WTC11 (cell line): ENCODE results near the gene GMEB2.

ENCODE experiments used
- CTCF ChIP-seq: fragments of 200-600 bp; IDR thresholded peaks from 2 replicates; pipeline ENCODE4 v1.8.0; 2022; ENCODE audit warnings: antibody characterized with exemption
- ELF4 ChIP-seq: sonication (generic); formaldehyde crosslinking; IDR thresholded peaks from 2 replicates; pipeline ENCODE4 v1.8.1; 2022; ENCODE audit warnings: low read depth, mild to moderate bottlenecking, moderate library complexity, missing genetic modification reagents
- FOXP1 ChIP-seq: sonication (generic); formaldehyde crosslinking; IDR thresholded peaks from 2 replicates; pipeline ENCODE4 v1.8.0; 2022; ENCODE audit warnings: missing genetic modification reagents, mild to moderate bottlenecking, moderate library complexity, borderline replicate concordance
- TF ChIP-seq, protein P1 (sequence below): sonication (generic); formaldehyde crosslinking; IDR thresholded peaks from 2 replicates; pipeline ENCODE4 v1.8.1; 2023; ENCODE audit warnings: mild to moderate bottlenecking, missing genetic modification reagents, moderate library complexity

DNA sequence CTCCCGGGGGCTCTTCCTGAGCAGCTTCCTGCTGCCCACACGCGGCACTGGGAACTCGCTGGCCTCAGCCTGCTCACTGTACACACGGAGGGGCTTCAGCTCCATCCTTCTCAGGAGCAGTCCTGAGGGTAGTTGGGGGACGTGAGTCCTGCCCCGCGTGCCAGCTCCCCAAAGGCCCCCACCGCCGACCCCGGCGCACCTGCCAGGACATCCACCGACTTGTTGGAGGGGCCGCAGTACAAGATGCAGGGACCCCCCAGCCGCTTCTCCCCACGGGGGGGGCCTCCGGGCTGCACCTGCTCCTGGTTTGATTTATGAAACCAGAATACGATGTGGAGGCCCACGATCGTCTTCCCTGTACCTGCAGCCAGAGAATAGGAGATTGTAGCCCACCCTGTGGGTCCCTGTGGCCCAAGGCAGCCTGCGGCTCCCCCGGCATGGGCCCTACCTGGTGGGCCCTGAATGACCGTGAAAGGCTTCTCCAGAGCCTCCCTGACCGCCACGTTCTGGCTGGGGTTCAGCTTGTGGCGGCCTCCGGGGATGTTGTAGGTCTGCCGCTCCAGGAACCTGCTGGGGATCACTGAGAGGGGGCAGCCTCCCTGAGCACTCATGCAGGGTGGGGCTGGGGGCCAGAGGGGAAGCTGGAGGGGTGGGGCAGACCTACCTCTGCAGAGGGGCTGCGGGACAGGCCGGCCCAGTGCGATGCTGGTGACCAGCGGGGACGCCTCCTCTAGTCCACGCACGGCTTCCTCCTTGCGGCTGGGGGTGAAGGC, 65.1 kb downstream of the GMEB2 start:
- TF ChIP-seq CTCF (no peak), ELF4 (no peak), FOXP1 (CRISPR knock-in tag) (no peak)
- TF ChIP-seq, protein P1, sequence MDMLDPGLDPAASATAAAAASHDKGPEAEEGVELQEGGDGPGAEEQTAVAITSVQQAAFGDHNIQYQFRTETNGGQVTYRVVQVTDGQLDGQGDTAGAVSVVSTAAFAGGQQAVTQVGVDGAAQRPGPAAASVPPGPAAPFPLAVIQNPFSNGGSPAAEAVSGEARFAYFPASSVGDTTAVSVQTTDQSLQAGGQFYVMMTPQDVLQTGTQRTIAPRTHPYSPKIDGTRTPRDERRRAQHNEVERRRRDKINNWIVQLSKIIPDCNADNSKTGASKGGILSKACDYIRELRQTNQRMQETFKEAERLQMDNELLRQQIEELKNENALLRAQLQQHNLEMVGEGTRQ (CRISPR knock-in tag) = no peak
